Measurements from ENCODE around the gene PEAK3.

Gene PEAK3

DNA sequence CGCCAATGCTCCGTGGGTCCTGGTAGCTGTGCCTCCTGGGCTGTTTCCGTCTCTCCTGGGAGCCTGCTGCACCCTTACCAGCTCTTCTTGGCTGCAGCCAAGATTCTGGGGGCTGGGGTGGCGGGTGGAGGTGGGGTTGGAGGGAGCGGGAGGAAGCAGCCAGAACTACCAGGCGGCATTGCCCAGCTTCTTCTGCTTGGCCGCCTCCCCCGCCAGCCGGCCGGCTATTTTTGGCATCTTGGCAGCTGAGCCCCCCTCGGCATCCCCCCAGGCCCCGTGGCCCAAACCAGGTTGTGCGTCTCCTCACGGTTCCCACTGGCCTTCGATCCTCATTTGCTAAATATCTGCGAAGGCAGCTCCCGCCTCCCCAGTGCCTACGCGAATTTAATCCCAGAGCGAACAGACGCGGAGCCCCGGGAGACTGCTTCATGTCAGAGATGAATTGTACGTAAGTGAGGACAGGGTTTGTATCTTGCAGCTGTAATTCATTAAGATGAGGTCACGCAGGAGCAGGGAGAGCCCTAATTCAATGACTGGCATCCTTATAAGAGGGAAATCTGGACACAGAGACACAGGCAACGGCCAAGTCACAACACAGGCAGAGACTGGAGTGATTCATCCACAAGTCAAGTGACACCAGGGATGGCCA, 12.8 kb upstream of the PEAK3 start:
- TF ChIP-seq, protein P1, sequence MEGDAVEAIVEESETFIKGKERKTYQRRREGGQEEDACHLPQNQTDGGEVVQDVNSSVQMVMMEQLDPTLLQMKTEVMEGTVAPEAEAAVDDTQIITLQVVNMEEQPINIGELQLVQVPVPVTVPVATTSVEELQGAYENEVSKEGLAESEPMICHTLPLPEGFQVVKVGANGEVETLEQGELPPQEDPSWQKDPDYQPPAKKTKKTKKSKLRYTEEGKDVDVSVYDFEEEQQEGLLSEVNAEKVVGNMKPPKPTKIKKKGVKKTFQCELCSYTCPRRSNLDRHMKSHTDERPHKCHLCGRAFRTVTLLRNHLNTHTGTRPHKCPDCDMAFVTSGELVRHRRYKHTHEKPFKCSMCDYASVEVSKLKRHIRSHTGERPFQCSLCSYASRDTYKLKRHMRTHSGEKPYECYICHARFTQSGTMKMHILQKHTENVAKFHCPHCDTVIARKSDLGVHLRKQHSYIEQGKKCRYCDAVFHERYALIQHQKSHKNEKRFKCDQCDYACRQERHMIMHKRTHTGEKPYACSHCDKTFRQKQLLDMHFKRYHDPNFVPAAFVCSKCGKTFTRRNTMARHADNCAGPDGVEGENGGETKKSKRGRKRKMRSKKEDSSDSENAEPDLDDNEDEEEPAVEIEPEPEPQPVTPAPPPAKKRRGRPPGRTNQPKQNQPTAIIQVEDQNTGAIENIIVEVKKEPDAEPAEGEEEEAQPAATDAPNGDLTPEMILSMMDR (IDR thresholded peaks at IDR 0.05; ENCODE audit: low read depth, low read length): no peak
- DNase-seq (ENCODE audit: extremely low read depth, low read depth): peak; percentile 74

DNA sequence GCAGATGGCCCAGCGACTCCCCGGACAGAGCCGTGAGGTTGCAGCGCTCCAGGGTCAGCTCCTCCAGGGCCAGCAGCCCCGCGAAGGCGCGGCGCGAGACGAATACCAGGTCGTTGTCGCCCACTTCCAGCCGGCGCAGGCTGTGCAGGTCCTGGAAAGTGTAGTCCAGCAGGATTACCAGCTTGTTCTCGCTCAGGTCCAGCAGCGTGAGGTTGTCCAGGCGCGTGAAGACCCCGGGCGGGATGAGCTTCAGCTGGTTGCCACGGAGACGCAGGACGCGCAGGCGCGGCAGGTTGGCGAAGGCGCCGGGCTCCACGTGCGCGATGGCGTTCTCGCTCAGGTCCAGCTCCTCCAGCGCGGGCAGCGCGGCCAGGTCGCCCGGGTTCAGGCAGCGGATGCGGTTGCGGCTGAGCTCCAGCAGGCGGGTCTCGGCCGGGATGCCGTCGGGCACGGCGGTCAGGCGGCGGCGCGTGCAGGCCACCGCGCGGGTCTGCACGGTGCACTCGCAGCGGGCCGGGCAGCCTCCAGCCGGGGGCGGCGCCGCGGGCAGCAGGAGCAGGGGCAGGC, 9.3 kb upstream of the PEAK3 start:
- TF ChIP-seq, protein P1 (IDR thresholded peaks at IDR 0.05; ENCODE audit: low read depth, low read length): no peak
- no peak for DNase-seq (ENCODE audit: extremely low read depth, low read depth)

- no peak for DNase-seq (ENCODE audit: extremely low read depth, low read depth)
- TF ChIP-seq, protein P1 (IDR thresholded peaks at IDR 0.05; ENCODE audit: low read depth, low read length): no peak
Measured at GRCh38 chr19:2290441-2291184, 8.6 kb upstream of the PEAK3 start.

- TF ChIP-seq, protein P1 (IDR thresholded peaks at IDR 0.05; ENCODE audit: low read depth, low read length): no peak
- no peak for DNase-seq (ENCODE audit: extremely low read depth, low read depth)
Measured at GRCh38 chr19:2289714-2290435, 7.9 kb upstream of the PEAK3 start.

- TF ChIP-seq, protein P1 (IDR thresholded peaks at IDR 0.05; ENCODE audit: low read depth, low read length): no peak
- DNase-seq (ENCODE audit: extremely low read depth, low read depth): no peak
Measured at GRCh38 chr19:2288818-2289713, 7.1 kb upstream of the PEAK3 start.

- TF ChIP-seq, protein P1 (IDR thresholded peaks at IDR 0.05; ENCODE audit: low read depth, low read length): no peak
- DNase-seq (ENCODE audit: extremely low read depth, low read depth): no peak
Measured at GRCh38 chr19:2288338-2288817, 6.4 kb upstream of the PEAK3 start.

All from AG09319 (cell line).